ENCODE results near the gene GPR183.
A peak's percentile ranks its signal among the peaks of the same experiment; 100 is the strongest.

GPR183 gene

GRCh38 chr13:99341969-99342722 is 34.9 kb upstream of the GPR183 start:
- Histone ChIP-seq H3K23ac (ENCODE audit: low read length in 2 of 2) (no peak overlapping the region), H3K9me3 (ENCODE audit: control insufficient read depth, low read length) (no peaks in the 10 kb centered on the region), H2AK5ac (ENCODE audit: low read length, severe bottlenecking) (no peak overlapping the region), H3K4ac (ENCODE audit: low read depth in 1 of 2, low read length in 2 of 2) (no peak overlapping the region), H4K91ac (ENCODE audit: low read length) (no peak overlapping the region), H3K36me3 (ENCODE audit: control insufficient read depth in 1 of 2, insufficient read depth in 2 of 2, low read depth in 1 of 2, low read length in 2 of 2) (peaks cover 32 to 53% of the 10 kb centered on the region in 2 experiments), H2AFZ (ENCODE audit: low read depth, low read length) (no peak overlapping the region), H2BK120ac (ENCODE audit: low read depth, low read length) (no peak overlapping the region), H4K8ac (ENCODE audit: low read length) (no peak overlapping the region), H2BK12ac (ENCODE audit: low read length in 2 of 2) (no peak overlapping the region), H2BK5ac (ENCODE audit: low read depth, low read length, poor library complexity, severe bottlenecking) (no peak overlapping the region), H3K9ac (ENCODE audit: low read length) (no peak overlapping the region), H3K27ac (ENCODE audit: low read length, poor library complexity, severe bottlenecking) (no peak overlapping the region), H3K27me3 (ENCODE audit: control insufficient read depth in 1 of 2, insufficient read depth in 1 of 2, low read length in 2 of 2) (no peaks in the 10 kb centered on the region), H3K4me1 (ENCODE audit: control insufficient read depth, insufficient read depth, low read depth, low read length) (peaks cover 2% of the 10 kb centered on the region), H3K18ac (ENCODE audit: low read depth in 1 of 2, low read length in 2 of 2) (no peak overlapping the region), H3K79me1 (replicated peaks; ENCODE audit: low read length, poor library complexity, severe bottlenecking) (peaks cover 21% of the 10 kb centered on the region), H3K4me3 (ENCODE audit: insufficient read depth in 1 of 2, low read depth in 1 of 2, low read length in 2 of 2) (no peak overlapping the region), H3K14ac (ENCODE audit: low read length in 2 of 2) (no peak overlapping the region), H3K4me2 (ENCODE audit: low read length, poor library complexity, severe bottlenecking) (no peak overlapping the region), H2BK15ac (ENCODE audit: low read depth, poor library complexity, severe bottlenecking) (no peak overlapping the region)
- no peak for DNase-seq
- 97% methylated on average over 14 of the region's 16 CpGs for WGBS

- peaks cover 2% of the 10 kb centered on the region for H3K4me1 ChIP-seq (ENCODE audit: control insufficient read depth, insufficient read depth, low read depth, low read length)
- no peak overlapping the region for H3K4me2 ChIP-seq (ENCODE audit: low read length, poor library complexity, severe bottlenecking)
- no peak overlapping the region for H2BK15ac ChIP-seq (ENCODE audit: low read depth, poor library complexity, severe bottlenecking)
- H4K8ac ChIP-seq (ENCODE audit: low read length): no peak overlapping the region
- H2AK5ac ChIP-seq (ENCODE audit: low read length, severe bottlenecking): no peak overlapping the region
- no peak overlapping the region for H3K4me3 ChIP-seq (ENCODE audit: insufficient read depth in 1 of 2, low read depth in 1 of 2, low read length in 2 of 2)
- no peak overlapping the region for H3K23ac ChIP-seq (ENCODE audit: low read length in 2 of 2)
- no peak overlapping the region for H3K4ac ChIP-seq (ENCODE audit: low read depth in 1 of 2, low read length in 2 of 2)
- peaks cover 16% of the 10 kb centered on the region for H3K79me1 ChIP-seq (replicated peaks; ENCODE audit: low read length, poor library complexity, severe bottlenecking)
- no peak overlapping the region for H3K9ac ChIP-seq (ENCODE audit: low read length)
- no peak overlapping the region for H3K18ac ChIP-seq (ENCODE audit: low read depth in 1 of 2, low read length in 2 of 2)
- H3K36me3 ChIP-seq (ENCODE audit: control insufficient read depth in 1 of 2, insufficient read depth in 2 of 2, low read depth in 1 of 2, low read length in 2 of 2): peaks cover 25 to 47% of the 10 kb centered on the region in 2 experiments
- no peak overlapping the region for H3K14ac ChIP-seq (ENCODE audit: low read length in 2 of 2)
- no peak overlapping the region for H2AFZ ChIP-seq (ENCODE audit: low read depth, low read length)
- H2BK12ac ChIP-seq (ENCODE audit: low read length in 2 of 2): no peak overlapping the region
- no peak overlapping the region for H4K91ac ChIP-seq (ENCODE audit: low read length)
- DNase-seq: no peak
- no peaks in the 10 kb centered on the region for H3K27me3 ChIP-seq (ENCODE audit: control insufficient read depth in 1 of 2, insufficient read depth in 1 of 2, low read length in 2 of 2)
- H2BK5ac ChIP-seq (ENCODE audit: low read depth, low read length, poor library complexity, severe bottlenecking): no peak overlapping the region
- H3K9me3 ChIP-seq (ENCODE audit: control insufficient read depth, low read length): no peaks in the 10 kb centered on the region
- H2BK120ac ChIP-seq (ENCODE audit: low read depth, low read length): no peak overlapping the region
- H3K27ac ChIP-seq (ENCODE audit: low read length, poor library complexity, severe bottlenecking): no peak overlapping the region
Measured at GRCh38 chr13:99340638-99341037, 33.4 kb upstream of the GPR183 start.

- 82% methylated on average over 7 of the region's 8 CpGs for WGBS
- Histone ChIP-seq H3K14ac (ENCODE audit: low read length in 2 of 2) (no peak overlapping the region), H3K4me3 (ENCODE audit: insufficient read depth in 1 of 2, low read depth in 1 of 2, low read length in 2 of 2) (no peak overlapping the region)
Measured at GRCh38 chr13:99339736-99340397, 32.7 kb upstream of the GPR183 start.

GRCh38 chr13:99339230-99339721 is 32.1 kb upstream of the GPR183 start:
- Histone ChIP-seq H2BK12ac (ENCODE audit: low read length in 2 of 2) (no peak overlapping the region), H3K36me3 (ENCODE audit: control insufficient read depth in 1 of 2, insufficient read depth in 2 of 2, low read depth in 1 of 2, low read length in 2 of 2) (peaks cover 26 to 41% of the 10 kb centered on the region in 2 experiments), H3K79me1 (replicated peaks; ENCODE audit: low read length, poor library complexity, severe bottlenecking) (peaks cover 13% of the 10 kb centered on the region), H3K27ac (ENCODE audit: low read length, poor library complexity, severe bottlenecking) (no peak overlapping the region), H3K23ac (ENCODE audit: low read length in 2 of 2) (no peak overlapping the region), H3K4ac (ENCODE audit: low read depth in 1 of 2, low read length in 2 of 2) (no peak overlapping the region), H3K18ac (ENCODE audit: low read depth in 1 of 2, low read length in 2 of 2) (no peak overlapping the region), H3K27me3 (ENCODE audit: control insufficient read depth in 1 of 2, insufficient read depth in 1 of 2, low read length in 2 of 2) (no peaks in the 10 kb centered on the region), H3K9ac (ENCODE audit: low read length) (no peak overlapping the region), H2BK5ac (ENCODE audit: low read depth, low read length, poor library complexity, severe bottlenecking) (no peak overlapping the region), H2AK5ac (ENCODE audit: low read length, severe bottlenecking) (no peak overlapping the region), H2BK120ac (ENCODE audit: low read depth, low read length) (no peak overlapping the region), H2AFZ (ENCODE audit: low read depth, low read length) (no peak overlapping the region), H3K14ac (ENCODE audit: low read length in 2 of 2) (no peak overlapping the region), H3K9me3 (ENCODE audit: control insufficient read depth, low read length) (no peaks in the 10 kb centered on the region), H4K8ac (ENCODE audit: low read length) (no peak overlapping the region), H3K4me1 (ENCODE audit: control insufficient read depth, insufficient read depth, low read depth, low read length) (peaks cover 2% of the 10 kb centered on the region), H3K4me3 (ENCODE audit: insufficient read depth in 1 of 2, low read depth in 1 of 2, low read length in 2 of 2) (no peak overlapping the region), H4K91ac (ENCODE audit: low read length) (no peak overlapping the region), H2BK15ac (ENCODE audit: low read depth, poor library complexity, severe bottlenecking) (no peak overlapping the region), H3K4me2 (ENCODE audit: low read length, poor library complexity, severe bottlenecking) (no peak overlapping the region)
- WGBS: 100% methylated on average over 3 of the region's 5 CpGs
- no peak for DNase-seq

More at GRCh38 chr13:99339736-99340397, 32.7 kb upstream of the GPR183 start:
- DNase-seq: peak; percentile 54
- Histone ChIP-seq H3K4ac (ENCODE audit: low read depth in 1 of 2, low read length in 2 of 2) (no peak overlapping the region), H3K36me3 (ENCODE audit: control insufficient read depth in 1 of 2, insufficient read depth in 2 of 2, low read depth in 1 of 2, low read length in 2 of 2) (peaks cover 26 to 46% of the 10 kb centered on the region in 2 experiments), H3K18ac (ENCODE audit: low read depth in 1 of 2, low read length in 2 of 2) (no peak overlapping the region), H4K91ac (ENCODE audit: low read length) (no peak overlapping the region), H3K79me1 (replicated peaks; ENCODE audit: low read length, poor library complexity, severe bottlenecking) (peaks cover 13% of the 10 kb centered on the region), H2AFZ (ENCODE audit: low read depth, low read length) (no peak overlapping the region), H3K4me1 (ENCODE audit: control insufficient read depth, insufficient read depth, low read depth, low read length) (peaks cover 2% of the 10 kb centered on the region), H3K9me3 (ENCODE audit: control insufficient read depth, low read length) (no peaks in the 10 kb centered on the region), H4K8ac (ENCODE audit: low read length) (no peak overlapping the region), H2BK15ac (ENCODE audit: low read depth, poor library complexity, severe bottlenecking) (no peak overlapping the region), H3K27ac (ENCODE audit: low read length, poor library complexity, severe bottlenecking) (no peak overlapping the region), H2BK5ac (ENCODE audit: low read depth, low read length, poor library complexity, severe bottlenecking) (no peak overlapping the region), H2AK5ac (ENCODE audit: low read length, severe bottlenecking) (no peak overlapping the region), H2BK12ac (ENCODE audit: low read length in 2 of 2) (no peak overlapping the region), H3K4me2 (ENCODE audit: low read length, poor library complexity, severe bottlenecking) (no peak overlapping the region), H3K23ac (ENCODE audit: low read length in 2 of 2) (no peak overlapping the region), H3K27me3 (ENCODE audit: control insufficient read depth in 1 of 2, insufficient read depth in 1 of 2, low read length in 2 of 2) (no peaks in the 10 kb centered on the region), H2BK120ac (ENCODE audit: low read depth, low read length) (no peak overlapping the region), H3K9ac (ENCODE audit: low read length) (no peak overlapping the region)
